GM12892 (cell line): ENCODE measurements around the gene OR2D3.
"Not testable (repeated sequence)": the region's sequence is repeated elsewhere in the genome, so short reads cannot be mapped to it uniquely, and the experiment has no call there.

Experiments
- DNase-seq: peaks from one replicate; pipeline ENCODE4 v3.0.0; 2011; ENCODE audit not compliant: insufficient read length
- FAIRE-seq: peaks from 2 replicates; lab custom pipeline; 2011; peaks lifted over from hg19 to GRCh38; lab: Jason Lieb, UNC
- POLR2A ChIP-seq: IDR thresholded peaks from 2 replicates; pipeline ENCODE4 v1.6.1; 2011; ENCODE audit warnings: low read depth, low read length, control low read depth
- POLR2AphosphoS5 ChIP-seq: IDR thresholded peaks from 2 replicates; pipeline ENCODE4 v1.6.1; 2011; ENCODE audit warnings: low read depth, low read length, control low read depth
- TAF1 ChIP-seq: IDR thresholded peaks from 2 replicates; pipeline ENCODE4 v1.6.1; 2011; ENCODE audit warnings: low read depth, mild to moderate bottlenecking, control low read depth, low read length, borderline replicate concordance

The OR2D3 gene

DNA sequence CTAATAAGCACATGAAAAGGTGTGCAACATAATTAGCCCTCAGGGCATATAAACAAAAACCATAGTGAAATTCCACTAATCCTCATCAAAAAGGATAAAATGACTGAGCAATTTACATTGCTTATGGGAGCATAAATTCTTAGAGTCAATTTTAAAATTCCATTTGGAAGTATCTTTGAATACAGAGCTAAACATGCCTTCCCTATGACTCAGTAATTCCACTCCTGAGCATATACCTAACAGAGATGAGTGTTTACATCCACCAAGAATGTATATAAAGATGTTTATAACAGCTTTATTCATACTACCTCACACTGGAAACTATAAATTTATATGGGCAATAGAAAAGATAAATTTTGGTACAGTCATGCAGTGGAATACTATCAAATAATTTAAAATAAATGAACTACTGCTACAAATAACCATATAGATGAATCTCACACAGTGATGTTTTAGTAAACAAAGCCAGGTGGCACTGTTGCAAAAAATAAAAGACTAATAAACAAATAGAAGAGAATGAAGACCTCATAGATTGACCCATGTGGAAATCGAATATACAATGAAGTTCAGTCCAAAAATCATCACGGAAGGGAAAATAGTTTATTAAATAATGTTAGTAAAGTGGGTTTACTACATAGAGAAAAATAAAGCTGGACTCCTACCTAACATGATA is 20.3 kb upstream of the OR2D3 start:
- DNase-seq (no peak), FAIRE-seq (no peak)
- TF ChIP-seq TAF1 (no peak), POLR2A (no peak), POLR2AphosphoS5 (no peak)

DNA sequence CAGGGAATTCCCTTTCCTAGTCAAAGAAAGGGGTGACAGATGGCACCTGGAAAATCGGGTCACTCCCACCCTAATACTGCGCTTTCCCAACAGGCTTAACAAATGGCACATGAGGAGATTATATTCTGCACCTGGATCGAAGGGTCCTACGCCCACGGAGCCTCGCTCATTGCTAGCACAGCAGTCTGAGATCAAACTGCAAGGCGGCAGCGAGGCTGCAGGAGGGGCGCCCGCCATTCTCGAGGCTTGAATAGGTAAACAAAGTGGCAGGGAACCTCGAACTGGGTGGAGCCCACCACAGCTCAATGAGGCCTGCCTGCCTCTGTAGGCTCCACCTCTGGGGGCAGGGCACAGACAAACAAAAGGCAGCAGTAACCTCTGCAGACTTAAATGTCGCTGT is 16.0 kb upstream of the OR2D3 start:
- not testable (repeated sequence) for DNase-seq, FAIRE-seq

DNA sequence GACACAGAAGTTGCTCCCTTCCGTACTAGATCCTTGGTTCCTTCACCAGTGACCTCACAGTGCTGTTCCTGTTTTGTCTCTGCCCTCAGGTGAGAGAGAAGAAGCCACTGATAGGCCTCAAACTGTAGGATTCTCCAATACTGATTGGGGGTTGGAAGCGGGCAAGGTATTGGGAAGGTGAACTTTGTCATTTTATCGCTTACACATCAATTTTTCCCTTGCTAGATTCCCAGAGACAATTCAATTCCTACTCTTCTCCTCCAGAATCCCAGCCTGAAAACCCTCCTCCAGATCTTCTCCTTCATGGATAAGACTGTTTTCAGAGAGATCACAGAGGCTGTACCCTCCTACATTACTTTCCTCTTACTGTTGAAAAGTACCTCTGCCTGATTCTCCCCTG is 9.4 kb upstream of the OR2D3 start:
- peak; percentile 81 for FAIRE-seq
- no peak for TF ChIP-seq POLR2AphosphoS5
- DNase-seq: no peak

DNA sequence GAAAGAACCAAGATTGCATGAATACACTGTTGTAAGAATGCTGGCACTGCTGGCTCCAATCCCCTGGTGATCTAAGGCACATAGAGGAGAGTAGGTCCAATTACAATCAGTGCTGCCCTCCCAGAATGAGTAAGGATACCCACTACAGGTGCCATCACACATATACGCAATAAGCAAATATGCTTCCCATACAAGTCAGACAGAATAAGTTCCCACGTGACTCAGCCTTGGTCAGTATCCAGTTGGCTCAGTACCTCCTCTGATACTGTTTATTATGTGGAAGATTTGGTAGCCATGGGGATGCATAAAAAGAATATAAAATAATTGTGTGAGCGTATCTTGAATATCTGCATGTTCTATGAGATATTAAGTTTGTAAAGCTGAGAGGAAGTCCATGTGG is 8.9 kb upstream of the OR2D3 start:
- DNase-seq (no peak), FAIRE-seq (no peak)
- TF ChIP-seq POLR2A (no peak), TAF1 (no peak), POLR2AphosphoS5 (no peak)

DNA sequence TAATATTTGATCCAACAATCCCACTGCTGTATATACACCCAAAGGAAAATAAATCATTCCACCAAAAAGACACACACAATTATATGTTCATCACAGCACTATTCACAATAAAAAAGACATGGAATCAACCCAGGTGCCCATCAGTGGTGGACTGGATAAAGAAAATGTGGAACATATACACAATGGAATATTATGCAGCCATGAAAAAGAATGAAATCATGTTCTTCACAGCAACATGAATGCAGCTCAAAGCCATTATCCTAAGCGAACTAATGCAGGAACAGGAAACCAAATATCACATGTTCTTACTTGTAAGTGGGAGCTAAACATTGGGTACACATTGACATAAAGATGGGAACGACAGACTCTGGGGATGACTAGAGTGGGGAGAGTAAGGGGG is 1.1 kb upstream of the OR2D3 start:
- DNase-seq: no peak
- peak; percentile 73 for FAIRE-seq
- TF ChIP-seq POLR2AphosphoS5 (no peak), TAF1 (no peak), POLR2A (no peak)

DNA sequence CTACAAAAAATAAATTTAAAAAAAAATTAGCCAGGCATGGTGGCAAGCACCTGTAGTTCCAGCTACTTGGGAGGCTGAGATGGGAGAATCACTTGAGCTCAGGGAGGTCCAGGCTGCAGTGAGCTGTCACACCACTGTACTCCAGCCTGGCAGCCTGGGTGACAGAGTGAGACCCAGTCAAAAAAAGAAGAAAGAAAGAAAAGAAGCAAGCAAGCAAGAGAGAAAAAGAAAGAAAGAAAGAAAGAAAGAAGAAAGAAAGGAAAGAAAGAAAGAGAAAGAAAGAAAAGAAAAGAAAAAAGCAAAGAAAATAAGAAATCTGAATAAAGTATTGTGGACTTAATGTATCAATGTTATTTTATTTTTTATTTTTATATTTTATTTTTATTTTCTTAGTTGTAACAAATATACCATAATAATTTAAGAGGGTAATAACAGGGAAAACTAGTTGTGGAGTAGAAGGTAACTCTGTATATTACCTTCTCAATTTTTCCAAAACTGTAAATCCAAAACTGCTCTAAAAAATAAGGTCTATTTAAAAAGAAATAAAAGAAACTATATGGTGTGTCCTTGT is 4.3 kb downstream of the OR2D3 start:
- TF ChIP-seq POLR2A (no peak), TAF1 (no peak), POLR2AphosphoS5 (no peak)
- FAIRE-seq (no peak), DNase-seq (no peak)

DNA sequence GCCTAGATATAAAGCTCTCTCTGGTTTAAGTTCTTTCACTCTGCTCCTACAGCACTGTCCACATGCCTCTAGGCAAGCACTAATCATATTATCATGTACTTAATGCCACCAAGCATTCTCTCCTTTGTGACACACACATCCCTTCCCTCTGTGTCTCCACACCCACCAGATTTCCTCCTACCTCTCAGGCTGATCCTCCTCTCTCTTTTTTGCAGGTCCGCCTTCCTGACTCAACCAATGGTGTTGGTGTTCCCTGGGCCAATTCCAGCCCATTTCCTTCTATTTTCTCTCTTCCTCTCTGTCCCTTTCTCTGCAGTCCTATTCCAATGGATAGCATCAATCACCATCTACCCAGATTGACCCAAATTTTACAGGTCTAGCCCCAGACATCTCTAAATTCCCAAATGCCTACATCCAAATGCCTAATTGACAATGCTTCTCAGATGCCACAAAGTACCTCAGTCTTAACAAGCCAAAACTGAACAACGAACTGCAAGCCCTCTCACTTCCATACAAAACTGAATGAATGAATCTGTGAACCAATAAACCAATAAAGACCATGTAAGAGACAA is 4.9 kb downstream of the OR2D3 start:
- FAIRE-seq: no peak

DNA sequence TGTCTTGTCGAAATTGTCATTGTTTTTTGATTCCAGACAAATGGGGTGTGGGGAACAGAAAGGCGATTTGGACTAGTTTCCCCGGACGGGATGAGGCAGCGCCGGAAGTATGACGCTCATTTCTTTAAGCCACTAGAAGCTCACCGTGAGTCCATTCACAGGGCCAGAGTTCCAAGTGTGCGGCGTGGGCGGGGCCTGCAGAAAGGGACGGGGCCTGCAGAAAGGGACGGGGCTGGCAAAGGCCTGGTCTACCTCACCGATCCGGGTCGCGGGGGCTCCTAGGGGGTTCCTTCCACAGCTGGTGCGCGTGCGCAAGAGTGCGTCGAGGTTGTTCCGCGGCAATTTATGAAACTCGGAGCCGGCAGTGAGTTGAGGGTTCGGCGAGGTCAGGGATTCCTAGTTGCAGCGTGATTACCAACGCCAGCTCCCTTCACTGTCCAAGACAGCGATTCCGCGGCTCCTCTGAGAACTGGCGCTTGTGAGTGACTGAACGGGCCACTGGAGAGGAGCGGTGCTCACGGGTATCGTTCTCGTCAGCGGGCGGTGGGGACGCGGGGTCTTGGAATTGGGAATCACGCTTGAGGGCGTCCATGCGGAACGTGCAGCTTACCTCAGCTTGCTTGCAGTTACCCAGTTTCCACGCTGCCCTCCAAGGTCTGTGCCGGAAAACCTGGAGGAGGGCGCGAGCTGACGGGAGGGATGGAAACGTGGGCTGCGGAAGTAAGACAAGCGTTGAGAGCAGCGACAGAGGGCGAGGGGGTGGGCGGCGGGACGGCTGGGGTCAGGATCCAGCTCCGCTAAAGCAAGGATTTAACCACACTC is 5.6 kb downstream of the OR2D3 start, which contains the start of gene ZNF215:
Gene ZNF215, plus strand, starts transcription at position 219 of the 822 bp plus-strand sequence. CDS start 5,847 bp downstream, outside the sequence.
- TF ChIP-seq POLR2A (no peak; the same call in 1 of the 2 replicates), POLR2AphosphoS5 (no peak), TAF1 (no peak)
- peak; percentile 98 for FAIRE-seq
- DNase-seq: peak; percentile 34

More for the DNA sequence above, 4.9 kb downstream of the OR2D3 start:
- no peak for DNase-seq
- TF ChIP-seq TAF1: no peak
- no peak for TF ChIP-seq POLR2AphosphoS5
- no peak for TF ChIP-seq POLR2A

DNA sequence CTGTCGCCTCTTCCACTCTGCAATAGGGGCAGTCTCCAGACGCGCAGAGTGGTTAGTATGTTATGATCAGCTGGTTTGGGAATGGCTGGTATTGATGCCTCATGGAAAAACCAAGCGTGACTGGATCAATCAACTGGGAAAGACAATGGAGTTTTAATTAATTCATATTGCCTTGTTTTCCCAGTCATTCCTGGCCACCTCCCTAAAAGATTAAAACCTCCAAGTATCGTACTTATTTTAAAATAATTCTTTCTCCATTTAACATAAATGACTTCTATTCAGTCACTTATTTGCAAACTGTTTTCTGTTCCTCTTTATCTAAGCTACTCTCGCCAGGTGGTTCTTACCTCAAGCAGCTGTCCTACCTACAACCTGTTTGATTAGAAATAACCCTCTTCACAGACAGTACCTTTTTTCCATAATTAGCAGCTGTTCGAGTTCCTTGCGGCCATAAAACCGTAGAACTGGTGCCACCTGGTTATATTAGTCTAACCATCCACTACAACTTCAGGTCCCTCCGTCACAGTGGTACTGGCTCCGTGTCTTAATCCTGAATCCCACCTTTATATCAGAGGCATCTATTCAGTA is 6.3 kb downstream of the OR2D3 start:
- DNase-seq (peak; percentile 8), FAIRE-seq (no peak)
- TF ChIP-seq TAF1 (no peak), POLR2A (0 out of 2 replicates have a peak, but pooled peaks have one; percentile 10)

DNA sequence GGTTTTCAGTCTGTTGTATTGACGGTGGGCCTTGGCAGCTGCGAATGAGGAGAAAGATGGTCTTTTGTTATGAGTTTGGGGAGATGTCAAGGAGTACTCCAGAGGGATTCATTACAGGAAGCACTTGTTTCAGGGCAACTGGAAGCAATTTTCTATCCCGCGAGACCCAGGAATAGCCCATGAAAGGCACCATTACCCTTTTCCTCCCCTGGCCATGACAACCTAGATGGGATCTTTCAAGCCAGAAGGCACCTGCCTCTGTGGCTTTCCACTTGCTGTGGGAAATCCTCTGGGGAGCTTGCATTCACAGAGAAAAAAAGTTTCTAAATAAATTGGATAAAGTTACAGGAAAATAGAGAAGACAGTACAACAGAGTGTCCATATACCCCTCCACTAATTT is 8.1 kb downstream of the OR2D3 start:
- FAIRE-seq (peak; percentile 71), DNase-seq (no peak)
- TF ChIP-seq TAF1 (no peak), POLR2AphosphoS5 (no peak), POLR2A (no peak)

DNA sequence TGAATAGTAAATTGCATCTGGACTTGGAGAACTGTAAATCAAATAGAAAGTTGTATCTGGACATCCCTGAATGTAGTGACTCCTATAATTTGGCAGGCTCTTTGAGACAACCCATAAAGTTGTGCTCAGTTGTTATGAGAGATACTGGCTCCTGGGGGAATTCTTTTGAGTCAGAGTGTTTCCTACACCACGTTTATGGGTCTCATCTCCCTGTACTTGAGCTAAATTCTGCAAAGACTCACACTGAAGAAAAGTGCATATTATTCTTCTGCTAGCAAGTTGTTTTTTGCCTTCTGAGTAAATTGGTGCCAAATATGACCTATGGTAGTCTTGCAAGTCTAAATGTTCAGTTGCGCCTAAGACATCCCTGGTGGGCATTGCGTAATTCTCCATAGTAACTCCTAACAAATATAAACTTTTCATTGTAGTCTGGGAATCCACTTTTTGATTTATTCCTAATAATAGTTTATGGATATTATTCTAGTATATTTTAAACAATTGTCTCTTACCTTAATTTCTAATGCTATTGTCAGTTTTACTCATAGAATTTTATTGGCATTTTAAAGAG is 10.4 kb downstream of the OR2D3 start:
- peak; percentile 70 for FAIRE-seq
- TF ChIP-seq TAF1: no peak
- no peak for TF ChIP-seq POLR2AphosphoS5
- TF ChIP-seq POLR2A: no peak
- DNase-seq: no peak

DNA sequence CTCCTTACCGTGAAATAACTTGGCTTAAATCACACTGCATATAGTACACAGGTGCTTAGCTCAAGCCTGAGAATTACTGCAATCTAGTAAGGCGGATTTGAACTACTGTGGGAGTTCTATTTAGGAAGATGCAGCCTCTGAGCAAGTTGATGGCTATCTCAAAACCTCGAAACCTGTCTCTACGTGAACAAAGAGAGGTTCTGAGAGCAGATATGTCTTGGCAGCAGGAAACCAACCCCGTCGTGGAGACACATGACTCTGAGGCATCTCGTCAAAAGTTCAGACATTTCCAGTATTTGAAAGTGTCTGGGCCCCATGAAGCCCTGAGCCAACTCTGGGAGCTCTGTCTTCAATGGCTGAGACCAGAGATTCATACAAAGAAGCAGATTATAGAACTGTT is 11.3 kb downstream of the OR2D3 start:
- DNase-seq (no peak), FAIRE-seq (peak; percentile 70)
- TF ChIP-seq POLR2A: no peak
- TF ChIP-seq TAF1: no peak
- no peak for TF ChIP-seq POLR2AphosphoS5
